Endothelial cell (in vitro differentiated cells): ENCODE results near the gene SH3BGRL2. TPM values are rescaled to one million over a fixed set of nuclear protein-coding genes. Genes with fewer than 3 reads are reported as not detected.
A peak's percentile ranks its signal among the peaks of the same experiment; 100 is the strongest.

ENCODE experiments used
- DNase-seq: peaks from one replicate; pipeline ENCODE4 v3.0.0; 2021; ENCODE audit warnings: low spot score
- H3K27ac Mint-ChIP-seq: one replicate; pipeline ENCODE4 v1.8.0; 2021; ENCODE audit warnings: mixed read lengths, inconsistent platforms; ENCODE audit not compliant: unreplicated experiment
- H3K27me3 Mint-ChIP-seq: one replicate; pipeline ENCODE4 v1.8.0; 2021; ENCODE audit warnings: mild to moderate bottlenecking, moderate library complexity, mixed read lengths, inconsistent platforms; ENCODE audit not compliant: unreplicated experiment
- H3K36me3 Mint-ChIP-seq: one replicate; pipeline ENCODE4 v1.8.0; 2021; ENCODE audit warnings: mild to moderate bottlenecking, low read depth, mixed read lengths, inconsistent platforms; ENCODE audit not compliant: unreplicated experiment
- H3K4me1 Mint-ChIP-seq: one replicate; pipeline ENCODE4 v1.8.0; 2021; ENCODE audit warnings: mild to moderate bottlenecking, mixed read lengths, inconsistent platforms; ENCODE audit not compliant: unreplicated experiment
- H3K4me3 Mint-ChIP-seq: one replicate; pipeline ENCODE4 v1.8.0; 2021; ENCODE audit warnings: mild to moderate bottlenecking, mixed read lengths, inconsistent platforms; ENCODE audit not compliant: unreplicated experiment
- H3K9me3 Mint-ChIP-seq: one replicate; pipeline ENCODE4 v1.8.0; 2021; ENCODE audit warnings: mixed read lengths, inconsistent platforms; ENCODE audit not compliant: unreplicated experiment
- total RNA-seq: library from RNA; stranded (reverse); fragmentation: NEBNext Ultra II Directional; extraction: Animal tissue kit (Norgen Biotek cat#: 25700); gene quantifications from one replicate; pipeline ENCODE4 v1.2.1, GENCODE V29; 2021; ENCODE audit not compliant: unreplicated experiment
- TF ChIP-seq, protein P1 (sequence below): fragments of 200-600 bp; sonication (generic); IDR thresholded peaks from one replicate; pipeline ENCODE4 v1.5.0; 2021; ENCODE audit warnings: antibody characterized with exemption; ENCODE audit not compliant: unreplicated experiment

Gene SH3BGRL2
- total RNA-seq, 1 donor from 2014 or later: 7.0 TPM

DNA sequence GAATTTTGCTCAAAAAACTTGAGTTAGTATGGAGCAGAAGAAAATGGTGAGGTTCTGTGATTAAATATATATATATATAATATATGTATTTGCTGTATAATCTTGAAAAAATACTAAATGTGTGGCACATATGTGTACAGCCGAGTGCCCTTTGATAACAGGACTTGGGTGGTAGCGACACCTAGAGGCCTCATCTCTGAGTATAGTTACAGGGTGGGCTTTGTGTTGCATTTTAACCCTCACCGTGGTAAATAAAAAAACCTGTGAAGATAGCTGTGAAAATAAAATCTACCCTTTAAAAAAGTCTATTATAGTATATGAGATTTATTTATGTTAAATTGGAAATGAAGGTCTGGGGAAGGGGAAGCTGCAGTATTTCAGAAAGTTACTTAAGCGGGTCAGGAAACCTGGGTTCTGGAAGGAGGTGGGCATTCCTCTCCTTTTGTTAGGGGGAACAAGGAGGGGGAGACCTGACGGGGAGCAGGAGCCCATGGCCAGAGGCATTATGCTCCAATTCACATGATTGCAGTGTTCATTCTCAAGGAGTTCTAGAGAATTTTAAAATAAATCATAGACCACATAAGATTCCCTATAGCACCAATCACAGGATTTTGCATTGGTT, 82.7 kb downstream of the SH3BGRL2 start:
- H3K9me3 Mint-ChIP-seq: no peaks in the 10 kb centered on the region
- no peak overlapping the region for H3K4me3 Mint-ChIP-seq
- no peak overlapping the region for H3K27ac Mint-ChIP-seq
- H3K4me1 Mint-ChIP-seq: peaks cover 9% of the 10 kb centered on the region
- TF ChIP-seq, protein P1, sequence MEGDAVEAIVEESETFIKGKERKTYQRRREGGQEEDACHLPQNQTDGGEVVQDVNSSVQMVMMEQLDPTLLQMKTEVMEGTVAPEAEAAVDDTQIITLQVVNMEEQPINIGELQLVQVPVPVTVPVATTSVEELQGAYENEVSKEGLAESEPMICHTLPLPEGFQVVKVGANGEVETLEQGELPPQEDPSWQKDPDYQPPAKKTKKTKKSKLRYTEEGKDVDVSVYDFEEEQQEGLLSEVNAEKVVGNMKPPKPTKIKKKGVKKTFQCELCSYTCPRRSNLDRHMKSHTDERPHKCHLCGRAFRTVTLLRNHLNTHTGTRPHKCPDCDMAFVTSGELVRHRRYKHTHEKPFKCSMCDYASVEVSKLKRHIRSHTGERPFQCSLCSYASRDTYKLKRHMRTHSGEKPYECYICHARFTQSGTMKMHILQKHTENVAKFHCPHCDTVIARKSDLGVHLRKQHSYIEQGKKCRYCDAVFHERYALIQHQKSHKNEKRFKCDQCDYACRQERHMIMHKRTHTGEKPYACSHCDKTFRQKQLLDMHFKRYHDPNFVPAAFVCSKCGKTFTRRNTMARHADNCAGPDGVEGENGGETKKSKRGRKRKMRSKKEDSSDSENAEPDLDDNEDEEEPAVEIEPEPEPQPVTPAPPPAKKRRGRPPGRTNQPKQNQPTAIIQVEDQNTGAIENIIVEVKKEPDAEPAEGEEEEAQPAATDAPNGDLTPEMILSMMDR: peak; percentile 46
- H3K27me3 Mint-ChIP-seq: no peaks in the 10 kb centered on the region
- no peaks in the 10 kb centered on the region for H3K36me3 Mint-ChIP-seq
- peak; percentile 63 for DNase-seq

DNA sequence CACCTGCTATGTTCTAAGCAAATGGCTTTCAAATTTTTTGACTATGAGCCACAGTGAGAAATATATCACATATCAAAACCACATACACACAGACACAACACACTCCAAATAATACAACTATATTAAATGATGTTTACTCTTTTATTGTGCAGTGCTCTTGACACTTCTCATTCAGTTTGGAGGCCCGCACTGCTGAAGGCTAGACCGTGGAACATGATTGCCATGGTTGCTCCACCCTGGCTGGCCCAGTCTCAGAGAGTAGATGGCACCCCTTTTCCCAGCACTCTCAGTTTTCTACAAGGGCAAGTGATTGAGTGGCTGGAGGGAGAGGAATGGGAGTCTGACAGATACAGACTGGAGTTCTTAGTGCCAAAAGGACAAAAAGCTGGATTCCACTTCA, 86.9 kb downstream of the SH3BGRL2 start:
- Mint-ChIP-seq H3K4me3 (no peak overlapping the region), H3K36me3 (no peaks in the 10 kb centered on the region), H3K27ac (no peak overlapping the region), H3K9me3 (no peaks in the 10 kb centered on the region), H3K27me3 (no peaks in the 10 kb centered on the region), H3K4me1 (peaks cover 9% of the 10 kb centered on the region)
- TF ChIP-seq, protein P1: no peak
- DNase-seq: no peak

DNA sequence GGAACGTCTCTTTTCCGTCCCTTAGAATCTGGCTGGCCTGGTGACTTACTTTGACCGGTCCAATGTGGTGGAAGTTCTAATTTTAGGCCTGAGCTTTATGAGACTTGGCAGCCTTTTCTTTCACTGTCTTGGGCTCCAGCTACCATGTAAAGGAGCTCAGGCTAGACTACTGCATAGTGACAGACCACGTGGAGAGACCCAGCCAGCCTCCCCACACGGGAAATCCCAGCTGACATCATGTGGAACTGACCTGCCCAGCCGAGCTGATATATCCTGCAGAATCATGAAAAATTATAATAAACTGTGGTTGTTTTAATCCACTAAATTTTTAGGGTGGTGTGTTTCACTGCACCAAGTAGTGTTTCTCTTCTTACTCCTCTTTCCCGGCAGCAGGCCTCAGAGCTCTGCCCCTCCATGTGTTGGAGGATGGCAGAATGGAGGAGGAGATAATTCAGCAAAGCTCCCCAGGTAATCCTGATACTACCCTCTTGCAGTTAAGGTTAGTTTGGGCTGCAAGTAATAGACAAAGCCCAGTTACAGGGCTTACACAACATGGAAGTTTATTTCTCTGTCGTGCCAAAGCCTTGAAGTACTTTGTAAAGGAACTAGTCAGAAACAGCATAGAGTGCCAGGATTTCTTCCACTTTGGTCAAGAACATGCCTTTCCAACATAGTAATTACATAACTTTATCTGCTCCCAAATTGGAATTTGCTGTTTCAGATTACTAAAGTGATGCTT, 87.5 kb downstream of the SH3BGRL2 start:
- Mint-ChIP-seq H3K4me1 (peaks cover 9% of the 10 kb centered on the region), H3K27ac (no peak overlapping the region), H3K4me3 (no peak overlapping the region), H3K36me3 (no peaks in the 10 kb centered on the region), H3K27me3 (no peaks in the 10 kb centered on the region), H3K9me3 (no peaks in the 10 kb centered on the region)
- TF ChIP-seq, protein P1: no peak
- no peak for DNase-seq

DNA sequence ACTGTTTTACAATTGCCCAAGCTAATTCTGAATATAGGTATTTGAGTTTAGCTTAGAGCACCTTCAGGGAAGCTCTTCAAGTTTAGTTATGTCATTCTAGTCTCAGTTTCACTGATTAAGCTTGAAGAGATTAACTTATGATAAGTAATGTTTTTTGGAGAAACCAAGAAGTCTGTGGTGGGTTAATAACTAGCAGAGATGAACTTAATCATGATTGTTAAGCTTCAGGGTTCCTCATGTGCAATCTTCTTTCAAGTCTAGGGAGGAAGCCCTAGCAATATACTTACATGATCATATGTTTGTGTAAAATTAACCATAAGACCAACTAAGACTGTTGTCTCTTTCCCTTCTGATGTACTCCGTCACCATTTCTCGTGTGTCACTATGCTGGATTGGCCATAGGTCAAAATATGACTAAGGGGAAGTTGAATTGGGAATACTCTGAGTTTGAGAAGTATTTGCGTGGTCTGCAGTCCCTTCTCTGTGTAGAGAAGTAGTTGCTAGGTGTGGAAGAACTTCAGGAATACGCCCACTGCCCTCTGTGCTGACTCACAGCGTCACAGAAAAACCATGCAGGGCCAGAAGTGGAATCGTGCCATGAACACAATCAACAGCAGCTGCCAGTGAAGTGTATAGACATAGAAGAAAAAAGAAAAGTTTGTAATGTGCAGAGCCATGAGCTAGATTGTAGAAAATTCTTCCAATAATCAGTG, 88.3 kb downstream of the SH3BGRL2 start:
- Mint-ChIP-seq H3K4me3 (no peak overlapping the region), H3K4me1 (peaks cover 9% of the 10 kb centered on the region), H3K27me3 (no peaks in the 10 kb centered on the region), H3K36me3 (no peaks in the 10 kb centered on the region), H3K9me3 (no peaks in the 10 kb centered on the region), H3K27ac (no peak overlapping the region)
- TF ChIP-seq, protein P1: no peak
- DNase-seq: no peak
